ENCODE measurements around the gene FAM186B. TPM values are rescaled to one million over a fixed set of nuclear protein-coding genes. Genes with fewer than 3 reads are reported as not detected.
A peak's percentile ranks its signal among the peaks of the same experiment; 100 is the strongest.

Gene FAM186B
- total and polyA plus RNA-seq, 2 of the 13 experiments (the other 11 are each of a cell fraction or from before 2014, with no cell fraction given) = 0.07 to 0.20 TPM

GRCh38 chr12:49622501-49623141, 17.2 kb upstream of the FAM186B start (continued):
- TF ChIP-seq ZHX2 (IDR thresholded peaks at IDR 0.05; ENCODE audit: low read depth) (no peak), ZHX2 (CRISPR knock-in tag; IDR thresholded peaks at IDR 0.05; ENCODE audit: borderline replicate concordance) (no peak), MYC (CRISPR knock-in tag; IDR thresholded peaks at IDR 0.05; ENCODE audit: borderline replicate concordance) (peak; percentile 9; the same call in 1 of the 2 replicates), TFAP4 (IDR thresholded peaks at IDR 0.05; ENCODE audit: borderline replicate concordance, low read depth) (no peak), ZNF18 (CRISPR knock-in tag; IDR thresholded peaks at IDR 0.05; ENCODE audit: insufficient replicate concordance) (peak; percentile 64), EP300 (IDR thresholded peaks at IDR 0.05; ENCODE audit: low read depth in 2 of 2, low read length in 2 of 2) (no peak), EP300 (CRISPR knock-in tag; IDR thresholded peaks at IDR 0.05; ENCODE audit: borderline replicate concordance) (no peak), ZNF570 (CRISPR knock-in tag; IDR thresholded peaks at IDR 0.05; ENCODE audit: borderline replicate concordance) (no peak), ZFAT (CRISPR knock-in tag; conservative IDR thresholded peaks at IDR 0.05) (no peak), E2F5 (CRISPR knock-in tag; conservative IDR thresholded peaks at IDR 0.05) (no peak; the same call in 1 of the 2 replicates), MAFG (CRISPR knock-in tag; IDR thresholded peaks at IDR 0.05) (no peak), ZBTB49 (CRISPR knock-in tag; IDR thresholded peaks at IDR 0.05; ENCODE audit: borderline replicate concordance) (no peak)
